Renal cortex interstitium (tissue), 11 donors: ENCODE results near the gene TPR. TPM values are rescaled to one million over a fixed set of nuclear protein-coding genes. Genes with fewer than 3 reads are reported as not detected.
"Not testable (repeated sequence)": the region's sequence is repeated elsewhere in the genome, so short reads cannot be mapped to it uniquely, and the experiment has no call there.

Experiments used
- DNase-seq, 11 donors: peaks; one replicate each; pipeline ENCODE4 v3.0.0-alpha.2; 2013; ENCODE audit warnings: low read depth in 9 of 11, low spot score in 4 of 11; ENCODE audit errors: extremely low read depth in 1 of 11
- polyA plus RNA-seq, 3 donors: library from polyadenylated mRNA; unstranded; fragments of 120-200 nt; gene quantifications; one replicate each; pipeline ENCODE4 v1.2.1, GENCODE V29; 2013; ENCODE audit not compliant: insufficient read length in 3 of 3

Gene TPR
- polyA plus RNA-seq, 3 donors: 102 to 113 (median 106) TPM

DNA sequence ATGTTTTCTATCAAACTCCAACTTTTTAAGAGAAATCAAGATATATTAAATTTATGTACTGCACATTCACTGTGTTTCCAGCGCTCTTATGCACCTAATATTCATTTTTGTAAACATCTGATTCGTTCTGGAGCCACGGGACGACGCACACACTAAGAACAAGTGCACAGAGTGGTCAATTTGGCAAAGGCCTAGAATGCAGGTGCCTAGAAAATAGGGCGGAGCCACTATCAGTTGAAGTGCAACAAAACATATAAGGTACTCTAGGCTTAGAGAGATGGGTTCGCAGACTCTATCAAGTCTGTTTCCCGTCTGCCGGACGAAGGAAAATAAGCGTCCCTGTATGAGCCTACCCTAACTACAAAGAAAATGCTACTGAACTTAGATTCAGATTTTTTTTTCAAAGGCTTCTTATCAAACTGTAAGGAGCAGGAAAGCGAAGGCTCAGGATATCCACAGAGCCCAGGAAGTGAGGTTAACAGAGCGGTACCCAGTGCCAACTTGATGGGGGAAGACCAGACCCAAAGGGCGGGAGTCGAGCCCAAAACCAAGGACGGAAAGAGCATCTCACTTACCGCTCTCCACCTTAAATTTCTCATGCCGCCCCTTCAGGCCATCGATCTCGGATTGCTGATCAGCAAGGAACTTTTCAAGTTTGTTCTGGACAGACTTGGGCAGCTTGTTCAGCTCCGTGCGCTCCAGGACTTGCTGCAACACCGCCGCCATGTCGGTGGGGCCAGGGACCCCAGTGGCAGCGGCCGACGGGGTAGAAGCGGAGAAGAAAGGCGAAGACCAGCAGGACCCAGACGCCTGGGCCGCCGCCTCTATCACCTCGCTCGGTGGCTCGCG lies 526 bp downstream of the TPR start:
- peak in 8 of 11 donors; percentile 6 to 44 (median 19) for DNase-seq

DNA sequence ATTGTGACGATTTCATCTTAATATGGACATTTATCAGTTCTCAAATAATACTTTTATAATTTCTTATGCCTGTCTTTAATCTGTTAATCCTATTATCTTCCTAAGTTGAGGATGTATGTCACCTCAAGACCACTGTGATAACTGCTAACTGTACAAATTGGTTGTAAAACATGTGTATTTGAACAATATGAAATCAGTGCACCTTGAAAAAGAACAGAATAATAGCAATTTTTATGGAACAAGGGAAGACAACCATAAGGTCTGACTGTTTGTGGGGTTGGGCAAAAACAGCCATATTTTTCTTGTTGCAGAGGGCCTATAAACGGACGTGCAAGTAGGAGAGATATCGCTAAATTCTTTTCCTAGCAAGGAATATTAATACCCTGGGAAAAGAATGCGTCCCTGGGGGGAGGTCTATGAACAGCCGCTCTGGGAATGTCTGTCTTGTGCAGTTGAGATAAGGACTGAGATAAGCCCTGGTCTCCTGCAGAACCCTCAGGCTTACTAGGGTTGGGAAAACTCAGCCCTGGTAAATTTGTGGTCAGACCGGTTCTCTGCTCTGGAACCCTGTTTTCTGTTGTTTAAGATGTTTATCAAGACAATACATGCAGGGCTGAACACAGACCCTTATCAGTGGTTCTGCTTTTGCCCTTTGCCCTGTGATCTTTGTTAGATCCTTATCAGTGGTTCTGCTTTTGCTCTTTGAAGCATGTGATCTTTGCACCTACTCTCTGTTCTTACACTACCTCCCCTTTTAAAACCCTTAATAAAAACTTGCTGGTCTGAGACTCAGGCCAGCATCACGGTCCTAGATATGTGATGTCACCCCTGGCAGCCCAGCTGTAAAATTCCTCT lies 27.0 kb downstream of the TPR start:
- not testable (repeated sequence) for DNase-seq

DNA sequence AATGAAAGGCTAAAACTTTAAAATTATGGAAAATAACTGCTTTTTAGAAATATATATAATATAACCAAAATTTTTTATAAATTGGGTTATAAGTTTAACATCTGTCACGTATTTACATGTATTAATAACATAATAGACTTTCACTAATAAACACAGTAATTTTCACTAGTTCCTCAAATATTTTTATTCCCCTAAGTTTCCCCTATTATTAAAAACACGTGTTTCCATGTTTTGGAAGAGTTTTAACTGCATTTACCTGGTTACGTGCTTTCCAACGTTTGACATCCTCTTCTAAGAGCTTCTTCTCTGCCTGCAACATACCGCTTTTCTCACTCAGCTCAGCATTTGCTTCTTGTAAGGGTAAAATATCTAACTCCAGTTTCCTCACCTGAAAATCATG lies 34.3 kb downstream of the TPR start:
- no peak for DNase-seq

DNA sequence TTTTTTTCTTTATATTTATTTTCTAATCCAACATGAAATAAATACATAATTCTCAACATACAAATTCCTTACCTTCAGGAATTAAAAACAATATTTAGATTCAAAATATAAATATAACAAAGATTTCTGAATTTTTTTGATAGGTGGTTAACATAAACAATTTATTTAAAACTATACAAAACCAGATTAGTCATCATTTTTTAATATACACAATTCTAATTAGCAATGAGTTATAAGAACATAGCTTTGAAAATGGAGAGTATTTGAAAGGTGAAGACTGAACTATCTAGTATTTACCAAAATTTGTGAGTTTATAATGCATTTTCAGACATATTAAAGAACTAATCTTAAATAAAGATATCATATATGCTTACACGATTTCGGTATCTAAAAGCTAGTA lies 37.5 kb downstream of the TPR start:
- DNase-seq: no peak

DNA sequence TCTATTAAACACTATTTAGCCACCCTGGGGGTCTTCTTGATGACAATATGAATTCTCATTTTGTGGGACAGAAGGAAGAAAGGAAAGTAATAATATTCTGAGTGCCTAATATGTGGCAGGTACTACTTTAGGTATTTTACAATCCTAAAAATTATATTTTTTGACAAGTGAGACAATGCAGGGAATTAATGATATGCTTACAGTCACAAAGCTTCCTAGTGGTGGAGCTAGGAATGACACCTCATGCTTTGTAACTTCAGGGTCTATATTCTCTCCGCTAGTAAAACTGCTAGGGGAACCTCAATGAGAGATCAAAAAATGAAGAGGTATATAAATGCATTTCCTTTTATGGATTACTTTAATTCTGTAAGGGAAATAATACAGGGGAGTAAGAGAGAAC lies 44.3 kb downstream of the TPR start:
- DNase-seq: no peak

DNA sequence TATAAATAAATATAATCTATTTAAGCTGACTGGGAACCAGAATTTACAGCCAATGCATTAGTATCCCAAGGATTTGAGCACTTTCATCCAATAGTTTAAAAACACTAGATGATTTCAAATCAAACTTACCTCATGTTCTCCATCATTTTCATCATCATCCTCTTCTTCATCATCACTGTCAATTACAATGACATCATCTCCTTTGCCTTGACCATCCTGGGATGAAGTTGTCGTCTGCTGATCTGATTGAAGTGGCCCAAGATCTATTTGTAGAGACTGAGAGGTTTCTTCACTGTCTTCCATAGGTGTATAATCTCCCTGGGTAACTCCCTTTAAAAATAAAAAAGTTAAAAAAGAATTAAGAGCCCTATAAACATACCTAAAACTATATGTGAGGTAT lies 47.7 kb downstream of the TPR start:
- DNase-seq: no peak

DNA sequence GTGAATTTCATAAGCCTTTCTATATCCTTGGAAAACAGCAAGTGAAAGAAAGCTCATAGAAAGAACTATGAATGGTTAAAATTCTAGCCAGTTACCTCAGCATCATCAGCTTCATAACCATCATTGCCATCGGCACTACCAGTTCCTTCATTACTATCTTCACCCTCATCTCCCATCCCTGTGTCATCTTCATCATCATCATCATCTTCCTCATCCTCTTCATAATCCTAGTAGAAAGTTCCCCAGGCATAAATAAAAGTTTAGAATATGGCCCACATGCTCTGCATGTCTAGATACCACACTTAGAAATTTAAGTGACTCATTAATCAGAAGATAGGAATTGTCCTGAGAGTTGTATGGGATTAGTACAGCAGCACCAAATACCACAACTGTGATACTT lies 49.0 kb downstream of the TPR start:
- DNase-seq: no peak

DNA sequence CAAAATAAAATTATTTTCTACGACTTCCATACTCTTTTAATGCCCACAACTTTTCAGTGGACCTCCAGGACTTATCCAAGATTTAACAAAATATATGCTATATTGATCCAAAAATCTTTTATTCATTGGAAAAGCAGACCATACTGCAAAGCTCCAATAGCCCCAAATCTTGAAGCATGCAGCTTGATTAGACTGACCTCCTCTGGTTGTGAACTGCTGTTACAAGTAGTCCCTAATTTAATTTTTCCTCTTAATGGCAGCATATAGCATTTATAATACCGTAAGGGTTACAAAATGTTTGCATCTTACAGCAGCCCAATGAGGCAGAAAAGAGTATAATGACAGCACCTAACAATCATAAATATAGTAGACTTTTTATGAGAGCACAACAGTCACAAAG lies 49.8 kb downstream of the TPR start:
- DNase-seq: no peak

DNA sequence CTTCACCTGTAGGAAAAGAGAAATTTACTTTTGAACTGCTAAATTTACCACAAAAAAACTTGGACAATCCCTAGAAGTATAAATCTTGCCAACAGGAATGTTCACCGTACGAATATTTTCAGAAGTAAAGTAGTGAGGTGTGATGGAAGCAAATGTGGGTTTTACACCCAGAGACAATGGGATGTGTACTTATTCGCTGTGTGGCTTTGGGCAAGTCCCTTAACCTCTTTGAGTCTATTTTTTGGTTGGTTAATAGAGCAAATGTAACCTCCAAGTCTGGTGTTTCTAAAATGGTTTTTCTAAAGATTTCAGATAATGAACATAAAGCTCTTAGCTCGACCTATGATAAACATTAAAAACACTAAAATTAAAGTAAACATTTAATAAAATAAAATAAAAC lies 51.2 kb downstream of the TPR start:
- no peak for DNase-seq

DNA sequence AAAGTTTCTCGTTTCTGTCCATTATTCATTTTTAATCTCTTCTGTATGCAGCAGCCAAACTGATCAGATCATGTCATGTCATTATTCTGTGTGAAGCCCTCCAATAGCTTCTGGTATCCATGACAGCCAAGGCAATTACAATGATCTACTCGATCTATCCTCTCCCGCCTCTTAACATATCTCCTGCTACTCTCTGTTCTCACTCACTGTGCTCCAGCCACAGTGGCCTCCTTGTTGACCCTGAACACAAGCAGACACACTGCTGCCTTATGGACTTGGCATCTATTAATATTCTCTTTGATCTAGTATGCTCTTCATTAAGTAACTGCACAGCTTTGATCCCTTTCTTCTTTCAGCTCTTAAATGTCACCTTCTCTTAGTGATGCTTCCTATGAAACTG lies 59.5 kb downstream of the TPR start:
- DNase-seq: no peak

DNA sequence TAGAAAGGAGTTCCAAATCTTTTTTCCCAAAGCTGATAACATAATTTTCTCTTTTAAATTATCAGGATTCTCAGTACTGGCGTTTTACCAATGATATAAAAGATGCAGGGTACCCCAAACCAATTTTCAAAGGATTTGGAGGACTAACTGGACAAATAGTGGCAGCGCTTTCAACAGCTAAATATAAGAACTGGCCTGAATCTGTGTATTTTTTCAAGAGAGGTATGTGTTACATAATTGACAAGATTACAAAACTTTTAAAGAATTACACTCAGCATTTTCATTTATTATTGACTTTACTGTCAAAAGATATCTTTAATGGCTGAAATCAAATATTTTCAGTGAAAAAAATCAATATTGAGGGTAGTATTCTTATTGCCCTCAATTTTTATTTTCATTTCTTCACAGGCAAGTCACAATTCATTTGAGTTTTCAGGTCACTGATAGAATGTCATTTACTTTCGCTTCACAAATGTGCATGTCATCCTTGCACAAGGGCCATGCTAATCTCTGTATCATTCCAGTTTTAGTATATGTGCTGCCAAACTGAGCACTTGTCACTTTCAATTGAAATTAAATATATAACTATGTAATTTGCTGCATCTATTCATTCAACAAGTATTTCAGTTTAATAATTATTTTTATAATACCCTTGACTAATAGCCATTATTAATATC lies 63.5 kb downstream of the TPR start:
- no peak for DNase-seq

DNA sequence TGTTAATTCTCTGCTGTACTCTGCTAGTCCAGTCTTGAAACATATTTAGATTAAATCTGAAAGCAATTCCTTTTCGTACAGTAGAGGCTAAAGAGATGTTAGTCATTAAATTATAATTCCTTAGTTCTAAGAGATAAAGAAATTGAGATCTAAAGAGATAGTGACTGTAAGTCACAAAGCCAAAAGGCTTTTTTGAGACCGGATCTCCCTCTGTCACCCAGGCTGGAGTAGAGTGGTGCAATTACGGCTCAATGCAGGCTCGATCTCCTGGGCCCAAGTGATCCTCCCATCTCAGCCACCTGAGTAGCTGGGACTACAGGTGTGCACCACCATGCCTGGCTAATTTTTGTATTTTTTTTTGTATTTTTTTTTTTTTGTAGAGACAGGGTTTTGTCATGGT lies 64.7 kb downstream of the TPR start:
- no peak for DNase-seq

DNA sequence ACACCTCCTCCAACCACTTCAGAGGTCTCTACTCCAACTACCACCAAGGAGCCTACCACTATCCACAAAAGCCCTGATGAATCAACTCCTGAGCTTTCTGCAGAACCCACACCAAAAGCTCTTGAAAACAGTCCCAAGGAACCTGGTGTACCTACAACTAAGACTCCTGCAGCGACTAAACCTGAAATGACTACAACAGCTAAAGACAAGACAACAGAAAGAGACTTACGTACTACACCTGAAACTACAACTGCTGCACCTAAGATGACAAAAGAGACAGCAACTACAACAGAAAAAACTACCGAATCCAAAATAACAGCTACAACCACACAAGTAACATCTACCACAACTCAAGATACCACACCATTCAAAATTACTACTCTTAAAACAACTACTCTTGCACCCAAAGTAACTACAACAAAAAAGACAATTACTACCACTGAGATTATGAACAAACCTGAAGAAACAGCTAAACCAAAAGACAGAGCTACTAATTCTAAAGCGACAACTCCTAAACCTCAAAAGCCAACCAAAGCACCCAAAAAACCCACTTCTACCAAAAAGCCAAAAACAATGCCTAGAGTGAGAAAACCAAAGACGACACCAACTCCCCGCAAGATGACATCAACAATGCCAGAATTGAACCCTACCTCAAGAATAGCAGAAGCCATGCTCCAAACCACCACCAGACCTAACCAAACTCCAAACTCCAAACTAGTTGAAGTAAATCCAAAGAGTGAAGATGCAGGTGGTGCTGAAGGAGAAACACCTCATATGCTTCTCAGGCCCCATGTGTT lies 66.6 kb downstream of the TPR start:
- no peak for DNase-seq

DNA sequence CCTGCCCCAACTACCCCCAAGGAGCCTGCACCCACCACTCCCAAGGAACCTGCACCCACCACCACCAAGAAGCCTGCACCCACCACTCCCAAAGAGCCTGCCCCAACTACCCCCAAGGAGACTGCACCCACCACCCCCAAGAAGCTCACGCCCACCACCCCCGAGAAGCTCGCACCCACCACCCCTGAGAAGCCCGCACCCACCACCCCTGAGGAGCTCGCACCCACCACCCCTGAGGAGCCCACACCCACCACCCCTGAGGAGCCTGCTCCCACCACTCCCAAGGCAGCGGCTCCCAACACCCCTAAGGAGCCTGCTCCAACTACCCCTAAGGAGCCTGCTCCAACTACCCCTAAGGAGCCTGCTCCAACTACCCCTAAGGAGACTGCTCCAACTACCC lies 67.6 kb downstream of the TPR start:
- DNase-seq: no peak

DNA sequence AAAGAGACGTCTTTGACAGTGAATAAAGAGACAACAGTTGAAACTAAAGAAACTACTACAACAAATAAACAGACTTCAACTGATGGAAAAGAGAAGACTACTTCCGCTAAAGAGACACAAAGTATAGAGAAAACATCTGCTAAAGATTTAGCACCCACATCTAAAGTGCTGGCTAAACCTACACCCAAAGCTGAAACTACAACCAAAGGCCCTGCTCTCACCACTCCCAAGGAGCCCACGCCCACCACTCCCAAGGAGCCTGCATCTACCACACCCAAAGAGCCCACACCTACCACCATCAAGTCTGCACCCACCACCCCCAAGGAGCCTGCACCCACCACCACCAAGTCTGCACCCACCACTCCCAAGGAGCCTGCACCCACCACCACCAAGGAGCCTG lies 68.5 kb downstream of the TPR start:
- no peak for DNase-seq

DNA sequence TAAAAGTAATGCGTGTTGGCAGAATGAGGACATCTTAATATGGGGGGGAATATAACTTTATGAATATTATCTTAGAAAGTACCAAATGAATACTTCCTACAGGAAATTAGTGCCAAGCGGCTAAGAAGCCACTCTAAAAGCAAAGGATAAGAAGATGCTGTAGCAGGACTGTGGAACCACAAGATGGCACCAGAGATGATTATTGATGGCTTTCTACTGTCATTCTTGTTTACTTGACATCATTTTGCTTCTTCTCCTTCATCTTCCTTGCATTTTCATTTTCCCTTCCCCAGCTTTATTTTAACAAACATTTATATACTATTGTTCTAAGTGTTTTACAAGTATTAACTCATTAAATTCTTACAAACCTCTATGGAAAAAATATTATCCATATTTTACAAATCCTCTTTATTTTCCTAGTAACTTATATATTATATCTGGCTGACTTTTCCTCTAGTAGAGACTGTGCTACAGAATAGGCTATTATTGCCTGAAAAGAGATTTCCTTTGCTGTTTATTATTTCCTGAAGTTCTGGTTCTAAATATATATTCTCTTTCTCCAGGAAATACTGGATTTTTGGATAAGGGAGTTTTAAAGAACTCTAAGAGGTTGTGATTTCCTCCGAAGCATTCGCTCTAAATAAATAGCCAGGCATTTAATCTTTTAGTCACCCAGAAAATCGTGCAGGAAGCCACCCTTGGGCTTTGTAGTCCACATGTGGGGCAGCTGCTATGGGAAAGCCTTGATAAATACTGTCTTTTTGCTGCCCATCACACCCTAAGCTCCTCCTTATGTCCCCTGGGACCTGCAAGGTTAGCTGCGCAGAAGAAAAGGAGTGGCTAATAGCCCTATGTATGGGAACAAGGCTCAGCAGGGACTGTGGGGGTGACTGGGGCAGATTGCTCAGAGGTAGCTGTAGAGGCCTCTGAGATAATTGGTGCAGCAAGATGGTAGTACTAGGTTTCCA lies 69.8 kb downstream of the TPR start:
- DNase-seq: no peak

DNA sequence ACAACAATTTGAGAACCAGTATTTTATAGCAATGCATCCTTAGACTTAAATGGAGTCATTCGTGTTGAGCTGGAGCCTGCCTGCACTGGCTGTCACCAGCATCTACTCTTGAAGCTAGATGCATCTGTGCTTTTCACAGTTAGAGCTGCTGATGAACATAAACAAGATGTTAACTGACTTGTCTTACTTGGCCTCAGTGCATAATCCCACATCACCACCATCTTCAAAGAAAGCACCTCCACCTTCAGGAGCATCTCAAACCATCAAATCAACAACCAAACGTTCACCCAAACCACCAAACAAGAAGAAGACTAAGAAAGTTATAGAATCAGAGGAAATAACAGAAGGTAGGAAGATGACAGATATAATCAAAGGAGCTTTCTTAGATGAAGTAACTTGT lies 71.1 kb downstream of the TPR start:
- DNase-seq: no peak

DNA sequence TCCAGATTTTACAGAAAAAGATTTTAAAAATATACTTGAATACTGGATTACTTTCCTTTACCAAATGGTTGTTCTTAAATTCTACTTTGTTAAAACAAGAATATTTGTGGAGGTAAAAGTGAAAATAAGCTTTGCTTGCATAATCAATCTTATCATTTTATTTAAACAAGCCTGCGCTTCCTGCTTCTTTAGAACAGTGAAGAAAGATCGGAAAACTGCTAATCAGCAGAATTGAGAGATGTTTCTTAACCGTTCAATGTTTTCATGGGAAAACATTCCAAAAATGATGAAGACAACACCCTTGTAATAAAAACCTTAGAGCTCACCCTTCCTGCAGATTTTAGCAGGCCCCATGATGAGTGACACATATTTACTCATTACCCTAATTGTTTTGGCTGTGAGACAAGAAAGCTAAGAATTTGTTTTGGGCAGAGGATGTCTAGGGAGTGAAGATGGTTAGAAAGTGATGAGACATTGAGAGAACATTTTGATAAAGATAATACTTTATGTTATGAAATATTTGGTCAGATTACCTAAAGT lies 72.6 kb downstream of the TPR start:
- DNase-seq: no peak
